DOHH2 (cell line): Measurements from ENCODE around the gene DLEU7.

Experiments
- H3F3A ChIP-seq: fragments of 200-600 bp; sonication (generic), shearing (Covaris generic); 2 replicates; pipeline ENCODE4 v1.6.0; 2016; ENCODE audit warnings: antibody characterized with exemption, mild to moderate bottlenecking; ENCODE audit not compliant: control insufficient read depth, insufficient read depth
- H3K27ac ChIP-seq: fragments of 200-600 bp; sonication (generic); 2 replicates; pipeline ENCODE4 v1.5.1; 2014; ENCODE audit warnings: low read depth, mild to moderate bottlenecking, low read length, moderate library complexity
- H3K27me3 ChIP-seq: fragments of 200-600 bp; sonication (generic); 2 replicates; pipeline ENCODE4 v1.6.1; 2014; ENCODE audit warnings: mild to moderate bottlenecking, low read length, mixed read lengths; ENCODE audit not compliant: control insufficient read depth
- H3K36me3 ChIP-seq: fragments of 200-600 bp; sonication (generic); 2 replicates; pipeline ENCODE4 v1.6.1; 2014; ENCODE audit warnings: mild to moderate bottlenecking, low read length, moderate library complexity, mixed read lengths; ENCODE audit not compliant: control insufficient read depth
- H3K4me1 ChIP-seq: fragments of 200-600 bp; sonication (generic); 2 replicates; pipeline ENCODE4 v1.6.1; 2014; ENCODE audit warnings: mild to moderate bottlenecking, low read length, mixed read lengths; ENCODE audit not compliant: control insufficient read depth
- H3K4me2 ChIP-seq: fragments of 200-600 bp; sonication (generic); 2 replicates; pipeline ENCODE4 v1.6.0; 2014; ENCODE audit warnings: mild to moderate bottlenecking, low read length, moderate library complexity
- H3K4me3 ChIP-seq: fragments of 200-600 bp; sonication (generic); 2 replicates; pipeline ENCODE4 v1.5.1; 2014; ENCODE audit warnings: mild to moderate bottlenecking, low read length, mixed read lengths
- H3K79me2 ChIP-seq: fragments of 200-600 bp; sonication (generic); 2 replicates; pipeline ENCODE4 v1.6.1; 2014; ENCODE audit warnings: mild to moderate bottlenecking, low read length, mixed read lengths; ENCODE audit not compliant: control insufficient read depth
- H3K9me2 ChIP-seq: fragments of 200-600 bp; sonication (generic); replicated peaks from 2 replicates; pipeline ENCODE4 v1.6.1; 2014; ENCODE audit warnings: mild to moderate bottlenecking, low read length, mixed read lengths; ENCODE audit not compliant: control insufficient read depth
- H3K9me3 ChIP-seq: fragments of 200-600 bp; sonication (generic); 2 replicates; pipeline ENCODE4 v1.6.1; 2014; ENCODE audit warnings: antibody characterized with exemption, low read length, mixed read lengths; ENCODE audit not compliant: control insufficient read depth, insufficient read depth
- H4K20me1 ChIP-seq: fragments of 200-600 bp; sonication (generic); 2 replicates; pipeline ENCODE4 v1.6.0; 2014; ENCODE audit warnings: low read depth, mild to moderate bottlenecking, antibody characterized with exemption, low read length, moderate library complexity; ENCODE audit not compliant: control insufficient read depth, insufficient read depth
- CTCF ChIP-seq: fragments of 200-600 bp; sonication (generic); IDR thresholded peaks from one replicate; pipeline ENCODE4 v1.5.1; 2014; ENCODE audit warnings: antibody characterized with exemption, mild to moderate bottlenecking, low read depth, low read length; ENCODE audit not compliant: poor library complexity, severe bottlenecking
- EZH2phosphoT487 ChIP-seq: fragments of 200-600 bp; sonication (generic); IDR thresholded peaks from 2 replicates; pipeline ENCODE4 v1.6.1; 2017; ENCODE audit warnings: borderline replicate concordance, mild to moderate bottlenecking, antibody characterized with exemption, low read length, moderate library complexity, mixed read lengths

Gene DLEU7

GRCh38 chr13:50843257-50844083 lies at the start of gene DLEU7:
Gene DLEU7, minus strand, starts transcription at chr13:50843692. Its CDS starts 46 bp downstream, at chr13:50843646.
- Histone ChIP-seq H3K9me3 (no peaks in the 10 kb centered on the region; the same call in 1 of the 2 replicates), H3K4me3 (no peak within 1 kb of the TSS), H3K79me2 (no peaks in the 10 kb centered on the region), H3K27me3 (no peaks in the 10 kb centered on the region), H3F3A (no peaks in the 10 kb centered on the region), H3K9me2 (no peaks in the 10 kb centered on the region), H3K36me3 (no peaks in the 10 kb centered on the region), H3K4me1 (peaks cover 18% of the 10 kb centered on the region), H3K4me2 (no peak within 1 kb of the TSS), H4K20me1 (no peaks in the 10 kb centered on the region), H3K27ac (no peak within 1 kb of the TSS)
- TF ChIP-seq CTCF, result no peak

- peak overlapping the region; percentile 95 for H3K27ac ChIP-seq
- H3K36me3 ChIP-seq, result peaks cover 10% of the 10 kb centered on the region
- peak overlapping the region; percentile 58 for H3K4me3 ChIP-seq
Measured at GRCh38 chr13:50892210-50892944, 48.9 kb upstream of the DLEU7 start.

GRCh38 chr13:50891206-50891605 lies 47.7 kb upstream of the DLEU7 start:
- no peak for TF ChIP-seq CTCF
- H3K4me2 ChIP-seq, result peak overlapping the region; percentile 83
- H3K9me3 ChIP-seq, result no peaks in the 10 kb centered on the region
- peaks cover 78% of the 10 kb centered on the region for H3K4me1 ChIP-seq
- no peaks in the 10 kb centered on the region for H3K79me2 ChIP-seq
- H3K36me3 ChIP-seq, result peaks cover 10% of the 10 kb centered on the region
- H3F3A ChIP-seq, result peaks cover 26% of the 10 kb centered on the region
- peak overlapping the region; percentile 95 for H3K27ac ChIP-seq
- peak overlapping the region; percentile 58 for H3K4me3 ChIP-seq
- no peaks in the 10 kb centered on the region for H3K27me3 ChIP-seq
- no peaks in the 10 kb centered on the region for H4K20me1 ChIP-seq
- no peaks in the 10 kb centered on the region for H3K9me2 ChIP-seq

More at GRCh38 chr13:50892210-50892944, 48.9 kb upstream of the DLEU7 start:
- Histone ChIP-seq H3K27me3 (no peaks in the 10 kb centered on the region), H3K4me2 (peak overlapping the region; percentile 83), H3K79me2 (no peaks in the 10 kb centered on the region), H3F3A (peaks cover 30% of the 10 kb centered on the region), H3K4me1 (peaks cover 83% of the 10 kb centered on the region), H3K9me2 (no peaks in the 10 kb centered on the region), H3K9me3 (no peaks in the 10 kb centered on the region), H4K20me1 (no peaks in the 10 kb centered on the region)
- TF ChIP-seq CTCF (no peak), EZH2phosphoT487 (no peak)
